ENCODE data around the gene PLVAP.
A peak's percentile ranks its signal among the peaks of the same experiment; 100 is the strongest.

The PLVAP gene

DNA sequence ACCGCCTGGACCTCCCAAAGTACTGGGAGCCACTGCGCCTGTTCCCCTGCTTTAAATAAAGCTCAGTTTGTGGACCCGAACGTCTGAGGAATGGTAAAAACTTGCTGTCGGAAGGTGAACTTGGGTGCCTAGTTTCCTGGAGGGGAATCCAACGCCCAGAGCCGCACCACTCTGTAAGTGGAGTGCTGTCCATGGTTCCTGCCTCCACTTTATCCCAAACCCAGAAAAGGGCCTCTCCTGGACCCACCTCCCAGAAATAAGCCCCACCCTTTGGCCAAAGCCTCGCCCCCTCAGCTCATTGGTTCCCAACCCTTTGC lies 44.8 kb downstream of the PLVAP start:
- DNase-seq (ENCODE audit: low spot score), result no peak
- TF ChIP-seq, protein P1, sequence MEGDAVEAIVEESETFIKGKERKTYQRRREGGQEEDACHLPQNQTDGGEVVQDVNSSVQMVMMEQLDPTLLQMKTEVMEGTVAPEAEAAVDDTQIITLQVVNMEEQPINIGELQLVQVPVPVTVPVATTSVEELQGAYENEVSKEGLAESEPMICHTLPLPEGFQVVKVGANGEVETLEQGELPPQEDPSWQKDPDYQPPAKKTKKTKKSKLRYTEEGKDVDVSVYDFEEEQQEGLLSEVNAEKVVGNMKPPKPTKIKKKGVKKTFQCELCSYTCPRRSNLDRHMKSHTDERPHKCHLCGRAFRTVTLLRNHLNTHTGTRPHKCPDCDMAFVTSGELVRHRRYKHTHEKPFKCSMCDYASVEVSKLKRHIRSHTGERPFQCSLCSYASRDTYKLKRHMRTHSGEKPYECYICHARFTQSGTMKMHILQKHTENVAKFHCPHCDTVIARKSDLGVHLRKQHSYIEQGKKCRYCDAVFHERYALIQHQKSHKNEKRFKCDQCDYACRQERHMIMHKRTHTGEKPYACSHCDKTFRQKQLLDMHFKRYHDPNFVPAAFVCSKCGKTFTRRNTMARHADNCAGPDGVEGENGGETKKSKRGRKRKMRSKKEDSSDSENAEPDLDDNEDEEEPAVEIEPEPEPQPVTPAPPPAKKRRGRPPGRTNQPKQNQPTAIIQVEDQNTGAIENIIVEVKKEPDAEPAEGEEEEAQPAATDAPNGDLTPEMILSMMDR (IDR thresholded peaks at IDR 0.05; ENCODE audit: borderline replicate concordance, control extremely low read depth, extremely low read depth, insufficient read depth, missing control alignments), result no peak
- in situ Hi-C loops (cut with MboI; ENCODE audit: low sequenced_read_pairs, unreplicated experiment), result no loop called here

GRCh38 chr19:17331045-17331558 lies 46.0 kb downstream of the PLVAP start:
- TF ChIP-seq, protein P1 (IDR thresholded peaks at IDR 0.05; ENCODE audit: borderline replicate concordance, control extremely low read depth, extremely low read depth, insufficient read depth, missing control alignments), result no peak
- in situ Hi-C loops (cut with MboI; ENCODE audit: low sequenced_read_pairs, unreplicated experiment), result no loop called here
- DNase-seq (ENCODE audit: low spot score), result no peak

GRCh38 chr19:17330262-17331044 lies 46.7 kb downstream of the PLVAP start:
- in situ Hi-C loops (cut with MboI; ENCODE audit: low sequenced_read_pairs, unreplicated experiment), result no loop called here
- DNase-seq (ENCODE audit: low spot score), result no peak
- TF ChIP-seq, protein P1 (IDR thresholded peaks at IDR 0.05; ENCODE audit: borderline replicate concordance, control extremely low read depth, extremely low read depth, insufficient read depth, missing control alignments), result no peak

GRCh38 chr19:17329366-17330261 lies 47.5 kb downstream of the PLVAP start:
- TF ChIP-seq, protein P1 (IDR thresholded peaks at IDR 0.05; ENCODE audit: borderline replicate concordance, control extremely low read depth, extremely low read depth, insufficient read depth, missing control alignments), result no peak
- no peak for DNase-seq (ENCODE audit: low spot score)
- in situ Hi-C loops (cut with MboI; ENCODE audit: low sequenced_read_pairs, unreplicated experiment), result no loop called here

- in situ Hi-C loops (cut with MboI; ENCODE audit: low sequenced_read_pairs, unreplicated experiment), result no loop called here
- TF ChIP-seq, protein P1 (IDR thresholded peaks at IDR 0.05; ENCODE audit: borderline replicate concordance, control extremely low read depth, extremely low read depth, insufficient read depth, missing control alignments), result no peak
- peak; percentile 66 for DNase-seq (ENCODE audit: low spot score)
Observed at GRCh38 chr19:17328517-17329365, 48.4 kb downstream of the PLVAP start.

All from GM13976 (cell line).